Hippocampal formation (tissue), 2 donors: Measurements from ENCODE around the gene ISG15.

Experiments
- DNase-seq, 2 donors: peaks; one replicate each; lab custom pipeline; 2025; lab: John Stamatoyannopoulos, UW

ISG15 gene

GRCh38 chr1:1013105-1013921 lies at the start of gene ISG15:
Gene ISG15 (plus strand): TSS chr1:1013497. CDS start chr1:1013574, 77 bp downstream.
- DNase-seq: peak; percentile 44 to 70

GRCh38 chr1:963746-964525 lies 49.4 kb upstream of the ISG15 start:
- DNase-seq: no peak

DNA sequence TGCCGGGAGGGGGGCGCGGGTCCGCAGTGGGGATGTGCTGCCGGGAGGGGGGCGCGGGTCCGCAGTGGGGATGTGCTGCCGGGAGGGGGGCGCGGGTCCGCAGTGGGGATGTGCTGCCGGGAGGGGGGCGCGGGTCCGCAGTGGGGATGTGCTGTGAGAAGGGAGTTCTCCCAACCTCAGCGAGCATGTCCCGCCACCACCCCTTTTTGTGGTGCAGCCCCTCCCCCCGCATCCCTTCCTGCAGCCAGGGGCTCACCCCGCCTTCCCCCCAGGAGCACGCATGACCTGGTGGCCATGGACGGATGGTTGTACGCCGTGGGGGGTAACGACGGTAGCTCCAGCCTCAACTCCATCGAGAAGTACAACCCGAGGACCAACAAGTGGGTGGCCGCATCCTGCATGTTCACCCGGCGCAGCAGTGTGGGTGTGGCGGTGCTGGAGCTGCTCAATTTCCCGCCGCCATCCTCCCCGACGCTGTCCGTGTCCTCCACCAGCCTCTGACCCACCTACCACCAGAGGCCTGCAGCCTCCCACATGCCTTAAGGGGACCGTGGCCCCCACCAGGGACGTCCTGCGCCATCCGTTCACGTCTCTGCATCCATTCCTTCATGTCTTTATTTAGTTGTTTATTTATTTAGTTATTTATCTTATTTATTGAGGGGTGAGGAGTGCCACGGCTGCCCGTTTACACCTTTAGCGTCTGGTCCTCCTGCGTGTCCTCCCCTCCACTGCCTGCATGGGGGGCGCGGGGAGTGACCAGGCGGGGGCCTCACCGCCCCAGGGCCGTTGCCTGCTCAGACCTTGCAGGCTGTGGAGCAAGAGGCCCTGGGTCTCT lies 48.4 kb upstream of the ISG15 start:
- DNase-seq: no peak

GRCh38 chr1:965526-966134 lies 47.7 kb upstream of the ISG15 start:
- DNase-seq: no peak

GRCh38 chr1:966135-966703 lies 47.1 kb upstream of the ISG15 start, which contains the start of gene PLEKHN1:
Gene PLEKHN1 (plus strand): TSS chr1:966482. CDS start chr1:966532, 50 bp downstream.
- DNase-seq: no peak

DNA sequence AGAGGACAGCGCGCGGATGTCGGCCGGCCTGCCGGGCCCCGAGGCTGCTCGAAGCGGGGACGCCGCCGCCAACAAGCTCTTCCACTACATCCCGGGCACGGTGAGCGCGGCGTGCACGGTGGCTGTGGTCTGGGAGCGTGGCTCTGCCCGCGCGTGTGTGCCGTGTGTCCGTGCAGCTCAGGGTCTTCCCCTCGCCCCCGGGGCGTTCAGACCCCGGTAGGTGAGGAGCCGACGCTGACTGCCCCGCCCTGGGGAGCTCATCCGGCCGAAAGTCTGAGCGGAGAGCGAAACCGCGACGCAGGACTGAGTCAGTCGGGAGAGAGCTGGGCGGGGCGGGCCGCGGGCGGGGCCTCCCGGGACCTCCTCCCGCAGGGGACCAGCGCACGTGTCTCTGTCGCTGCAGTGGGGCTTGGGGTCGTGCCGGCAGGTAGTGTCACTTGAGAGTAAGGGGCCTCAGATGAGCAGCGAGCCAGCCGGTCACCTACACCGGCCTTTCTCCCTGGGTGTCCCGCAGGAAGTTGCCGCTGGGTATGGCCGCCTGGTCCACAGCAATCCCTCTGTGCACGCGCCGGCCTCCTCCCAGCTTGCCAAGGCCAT lies 46.5 kb upstream of the ISG15 start:
- no peak for DNase-seq

DNA sequence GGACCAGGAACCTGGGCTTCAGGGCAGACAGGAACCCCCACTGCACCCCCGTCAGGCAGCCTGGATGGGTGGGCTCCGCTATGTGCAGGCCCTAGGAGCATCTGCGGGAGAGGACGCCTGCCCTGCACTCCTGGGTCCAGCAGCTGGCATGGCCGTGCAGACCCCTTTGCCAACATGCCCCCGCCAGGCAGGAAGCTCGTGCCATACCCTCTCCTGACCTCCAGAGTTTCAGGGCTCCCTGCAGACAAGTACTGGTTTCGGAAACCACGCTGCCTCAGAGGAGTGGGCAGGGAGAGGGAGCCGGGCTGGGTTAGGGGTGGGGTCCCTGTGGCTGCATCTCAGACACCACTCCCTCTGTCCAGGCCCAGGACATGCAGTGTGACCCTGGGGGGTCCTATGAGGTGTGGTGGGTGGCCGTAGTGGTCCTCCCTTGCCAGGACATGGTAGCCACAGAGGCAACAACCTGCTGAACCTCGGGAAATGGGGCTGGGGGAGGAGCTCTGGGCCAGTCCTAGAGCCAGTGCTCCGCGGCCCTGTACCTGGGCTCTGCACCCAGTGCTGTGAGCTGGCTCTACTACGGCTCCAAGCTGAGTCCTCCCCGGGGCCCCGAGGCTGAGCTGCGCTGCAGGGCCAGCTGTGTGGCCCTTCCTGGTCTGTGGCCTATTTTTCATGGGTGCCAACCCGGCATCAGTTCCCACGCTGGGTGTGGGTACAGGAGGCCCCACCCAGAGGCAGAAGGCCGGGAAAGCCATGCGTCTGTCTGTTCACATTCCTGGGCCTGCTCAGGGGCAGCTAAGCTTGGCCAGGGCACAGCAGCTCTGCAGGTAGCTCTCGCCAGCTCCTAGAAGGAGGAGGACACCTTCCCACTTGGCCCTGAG lies 45.6 kb upstream of the ISG15 start:
- no peak for DNase-seq

GRCh38 chr1:969260-969855 lies 43.9 kb upstream of the ISG15 start:
- no peak for DNase-seq

- DNase-seq: no peak
These were observed 42.9 kb upstream of the ISG15 start for GRCh38 chr1:970242-970972.

DNA sequence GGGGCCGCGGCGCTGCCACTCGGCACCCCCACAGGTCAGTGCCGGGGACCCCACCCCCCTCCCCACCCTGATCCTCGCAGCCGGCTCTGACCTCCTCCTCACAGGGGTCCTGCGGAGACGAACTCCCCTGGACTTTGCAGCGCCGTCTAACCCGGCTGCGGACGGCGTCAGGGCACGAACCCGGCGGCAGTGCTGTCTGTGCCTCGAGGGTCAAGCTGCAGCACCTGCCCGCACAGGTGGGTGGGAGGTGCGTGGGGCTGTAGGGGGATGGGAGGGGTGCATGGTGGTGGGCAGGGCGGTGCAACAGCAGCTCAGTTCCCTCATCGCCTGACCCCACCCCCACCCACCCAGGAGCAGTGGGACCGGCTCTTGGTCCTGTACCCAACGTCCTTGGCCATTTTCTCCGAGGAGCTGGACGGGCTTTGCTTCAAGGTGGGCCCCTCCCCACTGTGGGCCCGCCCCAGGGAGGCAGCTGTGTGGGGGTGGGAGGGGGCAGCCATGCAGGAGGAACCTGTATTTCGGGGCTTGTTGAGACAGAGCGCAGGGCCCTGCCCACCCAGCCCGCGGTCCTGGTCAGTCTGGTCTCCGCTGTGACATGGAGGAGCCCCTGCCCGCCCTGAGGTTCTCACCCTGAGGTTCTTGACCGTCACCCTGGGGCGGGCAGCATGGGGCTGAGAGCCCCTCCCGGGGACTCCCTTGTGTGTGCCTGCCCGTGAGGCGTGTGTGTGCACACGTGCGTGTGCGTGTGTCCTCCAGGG lies 42.1 kb upstream of the ISG15 start:
- DNase-seq: no peak

GRCh38 chr1:971751-972506 lies 41.4 kb upstream of the ISG15 start:
- no peak for DNase-seq

DNA sequence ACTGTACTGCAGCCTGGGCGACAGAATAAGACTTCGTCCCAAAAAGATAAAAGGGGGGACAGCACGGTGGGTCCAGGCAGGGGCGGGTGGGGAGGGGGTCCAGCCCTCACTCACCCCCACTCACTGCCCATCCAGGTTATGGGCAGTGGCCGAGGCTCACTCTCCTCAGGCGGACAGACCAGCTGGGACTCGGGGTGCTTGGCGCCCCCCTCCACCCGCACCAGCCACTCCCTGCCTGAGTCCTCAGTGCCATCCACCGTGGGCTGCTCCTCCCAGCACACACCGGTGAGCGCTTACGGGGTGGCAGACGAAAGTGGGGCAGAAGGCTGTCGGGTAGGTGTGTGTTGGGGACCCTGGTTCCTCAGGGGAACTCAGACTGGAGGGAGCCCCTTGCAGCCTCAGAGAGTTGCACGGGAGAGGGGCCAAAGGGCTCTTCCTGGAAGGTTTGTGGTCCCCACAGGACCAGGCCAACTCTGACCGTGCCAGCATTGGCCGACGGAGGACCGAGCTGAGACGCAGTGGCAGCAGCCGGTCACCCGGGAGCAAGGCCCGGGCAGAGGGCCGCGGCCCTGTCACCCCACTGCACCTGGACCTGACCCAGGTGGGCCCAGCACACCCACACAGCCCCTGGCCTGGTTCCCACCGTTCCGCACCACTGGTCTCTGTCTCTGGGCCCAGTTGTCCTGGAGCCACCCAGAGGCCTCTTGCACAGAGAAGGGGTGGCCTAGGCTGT lies 40.4 kb upstream of the ISG15 start:
- no peak for DNase-seq

- no peak for DNase-seq
These were observed 39.6 kb upstream of the ISG15 start for GRCh38 chr1:973459-974292.

DNA sequence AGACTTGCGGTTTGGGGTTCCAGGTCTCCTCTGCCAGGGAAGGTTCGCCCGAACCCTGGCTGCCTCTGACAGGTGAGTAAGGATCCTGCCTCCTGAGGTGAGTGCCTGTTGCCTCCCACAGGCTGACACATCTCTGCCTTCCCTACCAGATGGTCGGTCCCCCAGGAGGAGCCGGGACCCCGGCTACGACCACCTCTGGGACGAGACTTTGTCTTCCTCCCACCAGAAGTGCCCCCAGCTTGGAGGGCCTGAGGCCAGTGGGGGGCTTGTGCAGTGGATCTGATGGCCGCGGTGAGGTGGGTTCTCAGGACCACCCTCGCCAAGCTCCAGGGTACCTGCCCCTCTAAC lies 39.0 kb upstream of the ISG15 start:
- DNase-seq: no peak

- DNase-seq: no peak
These were observed 38.5 kb upstream of the ISG15 start for GRCh38 chr1:974687-975328.
